Activated naive CD4-positive, alpha-beta T cell treated with anti-CD3 and anti-CD28 coated beads, Interleukin-2, amount 10 ng/mL, durations not matched to agents 5 hours and 36 hours (primary cell): ENCODE measurements around the gene UBA7. TPM values are rescaled to one million over a fixed set of nuclear protein-coding genes. Genes with fewer than 3 reads are reported as not detected.

Experiments used
- microRNA-seq: library from miRNA; unstranded; fragments of <30 nt; microRNA quantifications from one replicate; pipeline ENCODE4 v1.2.0, GENCODE V29; 2022; ENCODE audit warnings: borderline microRNAs expressed, borderline replicate concordance
- total RNA-seq, 2 experiments: library from RNA; stranded (reverse); gene quantifications; one replicate each; pipeline ENCODE4 v1.2.3, GENCODE V29; 2021

The UBA7 gene
- total RNA-seq: 100 to 1,000 TPM; 198 to 207 TPM

GRCh38 chr3:49813497-49814174 lies at the start of gene UBA7:
Gene UBA7 (minus strand): TSS chr3:49813953. CDS start chr3:49813787, 166 bp downstream.

GRCh38 chr3:49856181-49857005 lies 42.6 kb upstream of the UBA7 start, which contains the start of gene TRAIP:
Gene TRAIP (minus strand): TSS chr3:49856564. CDS start chr3:49856453, 111 bp downstream.

GRCh38 chr3:49802719-49803464 lies 10.9 kb downstream of the UBA7 start, which contains the start of gene INKA1:
Gene INKA1 (plus strand): TSS chr3:49803261. CDS start chr3:49803393, 132 bp downstream.

GRCh38 chr3:49799761-49800160 lies 14.0 kb downstream of the UBA7 start, which contains the start of gene CDHR4:
Gene CDHR4 (minus strand): TSS chr3:49799873. CDS start chr3:49799812, 61 bp downstream.

GRCh38 chr3:49786357-49787181 lies 27.2 kb downstream of the UBA7 start, which contains the start of gene IP6K1:
Gene IP6K1 (minus strand): TSS chr3:49786542. CDS start chr3:49748040, 38,502 bp downstream.

Small RNA genes within 50 kb of the gene (microRNA-seq; reads per million reads assigned to microRNA genes)
- not detected for gene MIR5193

Other genes with a start within 250 kb of the UBA7 start
- 100 to 1,000 TPM; 139 to 146 TPM for gene APEH, start 139.6 kb downstream of the UBA7 start, total RNA-seq
- 1 to 10 TPM; 9.8 to 10.0 TPM for gene MST1, start 124.5 kb downstream of the UBA7 start, total RNA-seq
- 10 to 100 TPM; 44.7 to 52.3 TPM for gene RNF123, start 124.4 kb downstream of the UBA7 start, total RNA-seq
- gene AMIGO3, start 94.3 kb downstream of the UBA7 start, total RNA-seq: under 1 TPM in 1 of 2 experiments, not detected in 1; 0.19 TPM
- gene GMPPB, start 90.0 kb downstream of the UBA7 start, total RNA-seq: 10 to 100 TPM; 48.1 to 51.7 TPM
- gene IP6K1, start 27.4 kb downstream of the UBA7 start, total RNA-seq: 10 to 100 TPM; 31.9 to 39.8 TPM
- gene CDHR4, start 14.1 kb downstream of the UBA7 start, total RNA-seq: not detected
- under 1 TPM; 0.45 to 0.46 TPM for gene INKA1, start 10.7 kb downstream of the UBA7 start, total RNA-seq
- gene TRAIP, start 42.6 kb upstream of the UBA7 start, total RNA-seq: 10 to 100 TPM; 17.4 to 18.5 TPM
- not detected for gene CAMKV, start 56.0 kb upstream of the UBA7 start, total RNA-seq
- 1 to 10 TPM; 3.0 to 3.4 TPM for gene MST1R, start 89.9 kb upstream of the UBA7 start, total RNA-seq
- gene MON1A, start 115.9 kb upstream of the UBA7 start, total RNA-seq: 10 to 100 TPM in 1 of 2 experiments, 1 to 10 TPM in 1; 10.0 to 12.1 TPM
- 100 to 1,000 TPM; 108 to 111 TPM for gene RBM6, start 126.2 kb upstream of the UBA7 start, total RNA-seq